Ascending aorta (tissue), 2 donors: Measurements from ENCODE around the gene UROD. TPM values are rescaled to one million over a fixed set of nuclear protein-coding genes. Genes with fewer than 3 reads are reported as not detected.

Source experiments
- DNase-seq, 2 donors: peaks; one replicate each; pipeline ENCODE4 v3.0.0-alpha.2; 2019; ENCODE audit warnings: low spot score in 2 of 2
- H3K27ac ChIP-seq, 2 donors: fragments of 200-600 bp; sonication (generic); one replicate each; pipeline ENCODE4 v1.5.1; 2016 to 2017; ENCODE audit warnings: mild to moderate bottlenecking in 1 of 2
- H3K27me3 ChIP-seq: fragments of 200-600 bp; sonication (generic); one replicate; pipeline ENCODE4 v1.5.1; 2017
- H3K36me3 ChIP-seq, 2 donors: fragments of 200-600 bp; sonication (generic); one replicate each; pipeline ENCODE4 v1.5.1; 2016
- H3K4me1 ChIP-seq, 2 donors: fragments of 200-600 bp; sonication (generic); one replicate each; pipeline ENCODE4 v1.5.1; 2016 to 2017; ENCODE audit warnings: mild to moderate bottlenecking in 1 of 2
- H3K4me3 ChIP-seq, 2 donors: fragments of 200-600 bp; sonication (generic); one replicate each; pipeline ENCODE4 v1.5.1; 2016 to 2017; ENCODE audit warnings: mild to moderate bottlenecking in 1 of 2
- H3K9me3 ChIP-seq, 2 donors: fragments of 200-600 bp; sonication (generic); one replicate each; pipeline ENCODE4 v1.5.1; 2016
- CTCF ChIP-seq, 3 experiments: fragments of 200-600 bp in 2 of 3; fragments of 450-650 bp in 1 of 3; sonication (generic) in 2 of 3; IDR thresholded peaks; one replicate each; pipeline ENCODE4 v1.5.1; 2016 to 2019; ENCODE audit warnings: antibody characterized with exemption in 3 of 3, mild to moderate bottlenecking in 1 of 3, moderate library complexity in 1 of 3
- intact Hi-C: fragments of 100-400 bp; cut with DNase I; formaldehyde crosslinking; loops from one replicate; pipeline ENCODE4 v1.15.1; 2023
- total RNA-seq: library from RNA; depleted of rRNA; stranded (reverse); fragments of >200 nt; gene quantifications from one replicate; pipeline ENCODE4 v1.1.0, GENCODE V29; 2016

Gene UROD
- total RNA-seq, result 150 TPM

GRCh38 chr1:45011837-45012638 is at the start of gene UROD:
TSS of gene UROD (plus strand) at chr1:45012254. CDS start at chr1:45012266, 12 bp downstream.
- no peak for TF ChIP-seq CTCF (IDR thresholded peaks at IDR 0.05)
- H3K36me3 ChIP-seq, result peaks cover 26 to 27% of the 10 kb centered on the region in 2 donors
- H3K9me3 ChIP-seq, result no peaks in the 10 kb centered on the region
- peak within 1 kb of the TSS; percentile 70 to 86 for H3K4me3 ChIP-seq
- peak; percentile 77 to 95 for DNase-seq
- peaks cover 20 to 31% of the 10 kb centered on the region in 2 donors for H3K4me1 ChIP-seq
- H3K27ac ChIP-seq, result peak within 1 kb of the TSS; percentile 65 to 81
- H3K27me3 ChIP-seq, result no peaks in the 10 kb centered on the region
- intact Hi-C loops, result loop anchor here (1.0 to 5.0 kb wide), 8 partner anchors 25 to 560 kb away; partner anchors contain the start of genes BEST4, EIF2B3, MUTYH and RNU5D-1

- TF ChIP-seq CTCF (IDR thresholded peaks at IDR 0.05), result no peak
- intact Hi-C loops, result no loop called here
- H3K4me1 ChIP-seq, result peaks cover 0 to 2% of the 10 kb centered on the region in 2 donors
- no peaks in the 10 kb centered on the region for H3K9me3 ChIP-seq
- no peak overlapping the region for H3K27ac ChIP-seq
- H3K36me3 ChIP-seq, result peaks cover 0 to 3% of the 10 kb centered on the region in 2 donors
- H3K27me3 ChIP-seq, result no peaks in the 10 kb centered on the region
- DNase-seq, result no peak
- no peak overlapping the region for H3K4me3 ChIP-seq
Observed at GRCh38 chr1:44962729-44963128, 49.3 kb upstream of the UROD start.

GRCh38 chr1:44964396-44964795 is 47.7 kb upstream of the UROD start:
- Histone ChIP-seq H3K4me3 (no peak overlapping the region), H3K9me3 (no peaks in the 10 kb centered on the region), H3K4me1 (peaks cover 0 to 7% of the 10 kb centered on the region in 2 donors), H3K27ac (no peak overlapping the region), H3K27me3 (no peaks in the 10 kb centered on the region), H3K36me3 (no peaks in the 10 kb centered on the region)
- intact Hi-C loops, result no loop called here
- TF ChIP-seq CTCF (IDR thresholded peaks at IDR 0.05), result no peak
- DNase-seq, result no peak

- peaks cover 0 to 7% of the 10 kb centered on the region in 2 donors for H3K4me1 ChIP-seq
- intact Hi-C loops, result no loop called here
- H3K27ac ChIP-seq, result no peak overlapping the region
- no peaks in the 10 kb centered on the region for H3K9me3 ChIP-seq
- DNase-seq, result no peak
- no peak for TF ChIP-seq CTCF (IDR thresholded peaks at IDR 0.05)
- no peaks in the 10 kb centered on the region for H3K27me3 ChIP-seq
- no peak overlapping the region for H3K4me3 ChIP-seq
- peaks cover 0 to 14% of the 10 kb centered on the region in 2 donors for H3K36me3 ChIP-seq
Observed at GRCh38 chr1:44970317-44970716, 41.7 kb upstream of the UROD start.

GRCh38 chr1:44973645-44974044 is 38.4 kb upstream of the UROD start:
- no peaks in the 10 kb centered on the region for H3K9me3 ChIP-seq
- no peak overlapping the region for H3K27ac ChIP-seq
- no peak for DNase-seq
- H3K4me1 ChIP-seq, result no peaks in the 10 kb centered on the region
- TF ChIP-seq CTCF (IDR thresholded peaks at IDR 0.05), result no peak
- H3K27me3 ChIP-seq, result no peaks in the 10 kb centered on the region
- peaks cover 19 to 48% of the 10 kb centered on the region in 2 donors for H3K36me3 ChIP-seq
- intact Hi-C loops, result no loop called here
- no peak overlapping the region for H3K4me3 ChIP-seq
